SK-N-SH (cell line): ENCODE measurements around the gene NR2C2AP. TPM values are rescaled to one million over a fixed set of nuclear protein-coding genes. Genes with fewer than 3 reads are reported as not detected.

ENCODE experiments used
- CTCF ChIA-PET: fragments of 300-600, 350-600 bp; formaldehyde crosslinking; extraction: SDS; loops from one replicate; lab custom pipeline; 2021; lab: Yijun Ruan, JAX
- POLR2A ChIA-PET: fragments of 350-600 bp; sonication (Branson Sonifier 250); formaldehyde crosslinking; extraction: SDS; loops from one replicate; lab custom pipeline; 2020; ENCODE audit warnings: antibody characterized with exemption, inconsistent platforms; lab: Yijun Ruan, JAX
- DNase-seq: peaks from one replicate; pipeline ENCODE4 v3.0.0; 2012
- H2AFZ ChIP-seq: fragments of 200-600 bp; sonication (generic); 2 replicates; pipeline ENCODE4 v1.8.1; 2016; ENCODE audit warnings: antibody characterized with exemption, mild to moderate bottlenecking, low read depth
- H3F3A ChIP-seq: fragments of 200-600 bp; sonication (generic); replicated peaks from 2 replicates; pipeline ENCODE3; 2016; ENCODE audit warnings: antibody characterized with exemption, mild to moderate bottlenecking; ENCODE audit not compliant: insufficient read depth
- H3K27ac ChIP-seq, 2 experiments: fragments of 200-500 bp in 1 of 2; fragments of 200-600 bp in 1 of 2; sonication (Bioruptor generic) in 1 of 2; sonication (generic), shearing (Covaris generic) in 1 of 2; 2 replicates each; pipeline versions ENCODE4 v1.5.1 to v1.6.1; 2014 to 2016; ENCODE audit warnings: low read depth in 2 of 2, inconsistent platforms in 1 of 2, low read length in 1 of 2, mild to moderate bottlenecking in 1 of 2, mixed read lengths in 1 of 2
- H3K27me3 ChIP-seq: fragments of 200-600 bp; sonication (generic), shearing (Covaris generic); 2 replicates; pipeline ENCODE4 v1.6.1; 2016; ENCODE audit warnings: mixed run types; ENCODE audit not compliant: insufficient read depth
- H3K36me3 ChIP-seq, 2 experiments: fragments of 200-500 bp in 1 of 2; fragments of 200-600 bp in 1 of 2; sonication (Bioruptor generic) in 1 of 2; sonication (generic) in 1 of 2; replicated peaks in 1 of 2; 2 replicates each; pipeline versions ENCODE3 to v1.5.1; 2014 to 2016; ENCODE audit warnings: low read length in 1 of 2, mild to moderate bottlenecking in 1 of 2; ENCODE audit not compliant: insufficient read depth in 2 of 2, control insufficient read depth in 1 of 2
- H3K4me1 ChIP-seq, 2 experiments: fragments of 200-500 bp in 1 of 2; fragments of 200-600 bp in 1 of 2; sonication (Bioruptor generic) in 1 of 2; sonication (generic), shearing (Covaris generic) in 1 of 2; 2 replicates each; pipeline versions ENCODE4 v1.5.1 to v1.6.1; 2014 to 2016; ENCODE audit warnings: low read depth in 1 of 2, low read length in 1 of 2, mixed run types in 1 of 2; ENCODE audit not compliant: insufficient read depth in 2 of 2, control insufficient read depth in 1 of 2
- H3K4me2 ChIP-seq: fragments of 200-600 bp; sonication (generic), shearing (Covaris generic); 2 replicates; pipeline ENCODE4 v1.6.1; 2017; ENCODE audit warnings: mixed run types
- H3K4me3 ChIP-seq, 2 experiments: fragments of 200-500 bp in 1 of 2; fragments of 200-600 bp in 1 of 2; sonication (Bioruptor generic) in 1 of 2; sonication (generic), shearing (Covaris generic) in 1 of 2; 2 replicates each; pipeline versions ENCODE4 v1.5.1 to v1.8.1; 2014 to 2016; ENCODE audit warnings: low read depth in 2 of 2, inconsistent platforms in 1 of 2, low read length in 1 of 2, mild to moderate bottlenecking in 1 of 2, mixed read lengths in 1 of 2, moderate library complexity in 1 of 2
- H3K79me2 ChIP-seq: fragments of 200-600 bp; sonication (generic); 2 replicates; pipeline ENCODE4 v1.8.1; 2017; ENCODE audit warnings: mild to moderate bottlenecking; ENCODE audit not compliant: insufficient read depth
- H3K9ac ChIP-seq: fragments of 200-600 bp; sonication (generic); 2 replicates; pipeline ENCODE4 v1.6.1; 2017; ENCODE audit warnings: mixed run types
- H3K9me2 ChIP-seq: fragments of 200-600 bp; sonication (generic); 2 replicates; pipeline ENCODE4 v1.6.1; 2017; ENCODE audit warnings: mixed run types
- H3K9me3 ChIP-seq: fragments of 200-600 bp; sonication (generic); 2 replicates; pipeline ENCODE4 v1.6.1; 2017; ENCODE audit warnings: mixed run types, mild to moderate bottlenecking, moderate library complexity
- H4K20me1 ChIP-seq: fragments of 200-600 bp; sonication (generic); 2 replicates; pipeline ENCODE4 v1.6.1; 2017; ENCODE audit warnings: mild to moderate bottlenecking, mixed run types; ENCODE audit not compliant: insufficient read depth
- CHD2 ChIP-seq: fragments of 150-350 bp; IDR thresholded peaks from 2 replicates; pipeline ENCODE4 v1.6.1; 2018; ENCODE audit warnings: low read length; ENCODE audit not compliant: partially characterized antibody
- EP300 ChIP-seq, 2 experiments: IDR thresholded peaks; 2 replicates each; pipeline versions ENCODE4 v1.4.0 to v1.6.1; 2012; ENCODE audit warnings: borderline replicate concordance in 1 of 2, low read depth in 1 of 2, low read length in 1 of 2
- EZH2phosphoT487 ChIP-seq: fragments of 200-600 bp; sonication (generic); IDR thresholded peaks from 2 replicates; pipeline ENCODE4 v1.6.1; 2017; ENCODE audit warnings: low read depth, mixed run types, mild to moderate bottlenecking, antibody characterized with exemption, moderate library complexity, borderline replicate concordance
- GATA2 ChIP-seq: sonication (generic); formaldehyde crosslinking; IDR thresholded peaks from 2 replicates; pipeline ENCODE4 v1.5.0; 2020; ENCODE audit warnings: mild to moderate bottlenecking, missing genetic modification reagents
- SIN3A ChIP-seq: IDR thresholded peaks from 2 replicates; pipeline ENCODE4 v1.6.1; 2012; ENCODE audit warnings: low read depth, mild to moderate bottlenecking, low read length, moderate library complexity, borderline replicate concordance
- ZBTB33 ChIP-seq: IDR thresholded peaks from 2 replicates; pipeline ENCODE4 v1.4.0; 2012; ENCODE audit warnings: low read depth, borderline replicate concordance
- WGBS: methylation state at CpG from one replicate; pipeline ENCODE4 v1.1.6; 2017; ENCODE audit warnings: low lambda C conversion rate; 5-methylcytosine and 5-hydroxymethylcytosine counted together
- polyA plus RNA-seq, 3 experiments: library from polyadenylated mRNA; depleted of rRNA; stranded (reverse); fragments of >200 nt; gene quantifications; 2 replicates each; pipeline ENCODE4 v1.2.3, GENCODE V29; 2012
- TF ChIP-seq, protein P1 (sequence below): fragments of 150-350 bp; IDR thresholded peaks from 2 replicates; pipeline ENCODE4 v1.6.1; 2016; ENCODE audit warnings: mild to moderate bottlenecking, low read depth, low read length
- TF ChIP-seq, protein P2 (sequence below): IDR thresholded peaks from 2 replicates; pipeline ENCODE4 v1.4.0; 2012; ENCODE audit warnings: low read depth
- TF ChIP-seq, protein P3 (sequence below): fragments of 150-350 bp; IDR thresholded peaks from 2 replicates; pipeline ENCODE4 v1.6.1; 2017; ENCODE audit warnings: antibody characterized with exemption, low read length, low read depth, borderline replicate concordance

NR2C2AP gene
- polyA plus RNA-seq, 1 of the 3 experiments (the other 2 are of a cell fraction) = 21.9 TPM

- H3K9me3 ChIP-seq = no peaks in the 10 kb centered on the region
- peaks cover 3% of the 10 kb centered on the region; the same call in 1 of the 2 replicates for H3K79me2 ChIP-seq
- ChIA-PET CTCF (interaction anchor here (2.0 kb wide), 1 partner anchor 135 kb away, joined by 6 read pairs; no protein-coding TSS in a partner anchor), POLR2A (no interaction called here)
- H3K4me3 ChIP-seq = no peak overlapping the region
- no peak overlapping the region for H3K4me2 ChIP-seq
- H3K9ac ChIP-seq = no peak overlapping the region
- H3F3A ChIP-seq = no peaks in the 10 kb centered on the region
- H3K9me2 ChIP-seq = no peaks in the 10 kb centered on the region
- no peaks in the 10 kb centered on the region for H3K36me3 ChIP-seq
- no peak overlapping the region for H2AFZ ChIP-seq
- H3K27me3 ChIP-seq = peaks cover 12% of the 10 kb centered on the region
- H4K20me1 ChIP-seq = no peaks in the 10 kb centered on the region
- TF ChIP-seq, protein P1, sequence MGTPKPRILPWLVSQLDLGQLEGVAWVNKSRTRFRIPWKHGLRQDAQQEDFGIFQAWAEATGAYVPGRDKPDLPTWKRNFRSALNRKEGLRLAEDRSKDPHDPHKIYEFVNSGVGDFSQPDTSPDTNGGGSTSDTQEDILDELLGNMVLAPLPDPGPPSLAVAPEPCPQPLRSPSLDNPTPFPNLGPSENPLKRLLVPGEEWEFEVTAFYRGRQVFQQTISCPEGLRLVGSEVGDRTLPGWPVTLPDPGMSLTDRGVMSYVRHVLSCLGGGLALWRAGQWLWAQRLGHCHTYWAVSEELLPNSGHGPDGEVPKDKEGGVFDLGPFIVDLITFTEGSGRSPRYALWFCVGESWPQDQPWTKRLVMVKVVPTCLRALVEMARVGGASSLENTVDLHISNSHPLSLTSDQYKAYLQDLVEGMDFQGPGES = no peak
- TF ChIP-seq GATA2 (CRISPR knock-in tag) (no peak), CHD2 (no peak), EP300 (IDR thresholded peaks at IDR 0.05; ENCODE audit: borderline replicate concordance in 1 of 2, low read depth in 1 of 2, low read length in 1 of 2) (no peak), ZBTB33 (no peak), EZH2phosphoT487 (no peak), SIN3A (no peak)
- TF ChIP-seq, protein P2, sequence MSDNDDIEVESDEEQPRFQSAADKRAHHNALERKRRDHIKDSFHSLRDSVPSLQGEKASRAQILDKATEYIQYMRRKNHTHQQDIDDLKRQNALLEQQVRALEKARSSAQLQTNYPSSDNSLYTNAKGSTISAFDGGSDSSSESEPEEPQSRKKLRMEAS = no peak
- TF ChIP-seq, protein P3, sequence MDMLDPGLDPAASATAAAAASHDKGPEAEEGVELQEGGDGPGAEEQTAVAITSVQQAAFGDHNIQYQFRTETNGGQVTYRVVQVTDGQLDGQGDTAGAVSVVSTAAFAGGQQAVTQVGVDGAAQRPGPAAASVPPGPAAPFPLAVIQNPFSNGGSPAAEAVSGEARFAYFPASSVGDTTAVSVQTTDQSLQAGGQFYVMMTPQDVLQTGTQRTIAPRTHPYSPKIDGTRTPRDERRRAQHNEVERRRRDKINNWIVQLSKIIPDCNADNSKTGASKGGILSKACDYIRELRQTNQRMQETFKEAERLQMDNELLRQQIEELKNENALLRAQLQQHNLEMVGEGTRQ = no peak
- no peak overlapping the region for H3K27ac ChIP-seq
- DNase-seq = no peak
- peaks cover 0 to 8% of the 10 kb centered on the region in 2 experiments; a peak in 1 of 4 replicates for H3K4me1 ChIP-seq
- WGBS = 50% methylated on average over 8 of the region's 8 CpGs
Observed at GRCh38 chr19:19207637-19208572, 4.7 kb upstream of the NR2C2AP start.
